T-cell (primary cell): ENCODE measurements around the gene EEIG1. TPM values are rescaled to one million over a fixed set of nuclear protein-coding genes. Genes with fewer than 3 reads are reported as not detected.

Experiments
- ATAC-seq, 4 experiments: fragments of 200-7000 bp in 3 of 4; fragments of 150-1000 bp in 1 of 4; cut with Tn5 transposase; replicated peaks in 1 of 4; 1 replicate in 3 of 4; 2 replicates in 1 of 4; pipeline ENCODE4 v1.10.0; 2021; ENCODE audit warnings: moderate library complexity in 3 of 4, mild to moderate bottlenecking in 2 of 4, moderate number of reproducible peaks in 1 of 4
- CTCF ChIA-PET, 2 donors: fragments of 300-600 bp; sonication (Branson Sonifier 250); formaldehyde crosslinking; loops; one replicate each; lab custom pipeline; 2022; ENCODE audit warnings: antibody characterized with exemption in 2 of 2; lab: Charles Lee
- POLR2A ChIA-PET, 2 donors: fragments of 300-600 bp; sonication (Branson Sonifier 250); formaldehyde crosslinking; loops; one replicate each; lab custom pipeline; 2022; ENCODE audit warnings: antibody characterized with exemption in 2 of 2; lab: Charles Lee
- DNase-seq, 35 experiments: peaks; one replicate each; pipeline versions ENCODE4 v3.0.0 to v3.0.0-alpha.2; 2013 to 2023
- H3K27ac ChIP-seq: one replicate; pipeline ENCODE4 v1.5.1; 2013; ENCODE audit warnings: low read length
- H3K27me3 ChIP-seq, 2 experiments: replicated peaks in 1 of 2; 1 replicate in 1 of 2; 2 replicates in 1 of 2; pipeline versions ENCODE4 v1.6.1 to v1.7.0; 2013; ENCODE audit warnings: low read length in 1 of 2, mixed read lengths in 1 of 2; ENCODE audit not compliant: control insufficient read depth in 2 of 2, insufficient read depth in 2 of 2; ENCODE audit errors: extremely low read depth in 1 of 2
- H3K36me3 ChIP-seq, 2 donors: 1 replicate in 1 of 2; 2 replicates in 1 of 2; pipeline versions ENCODE4 v1.6.1 to v1.7.0; 2013; ENCODE audit warnings: low read length in 1 of 2; ENCODE audit not compliant: control insufficient read depth in 2 of 2, insufficient read depth in 1 of 2; ENCODE audit errors: extremely low read depth in 1 of 2
- H3K4me1 ChIP-seq, 2 experiments: 1 replicate in 1 of 2; 2 replicates in 1 of 2; pipeline versions ENCODE4 v1.6.1 to v1.7.0; 2013; ENCODE audit warnings: low read length in 2 of 2, mixed read lengths in 1 of 2; ENCODE audit not compliant: insufficient read depth in 2 of 2, control insufficient read depth in 1 of 2; ENCODE audit errors: extremely low read depth in 1 of 2
- H3K4me3 ChIP-seq, 2 donors: 1 replicate in 1 of 2; 2 replicates in 1 of 2; pipeline versions ENCODE4 v1.5.1 to v1.7.0; 2013; ENCODE audit warnings: mild to moderate bottlenecking in 2 of 2, low read length in 1 of 2, moderate library complexity in 1 of 2; ENCODE audit not compliant: control insufficient read depth in 1 of 2; ENCODE audit errors: extremely low read depth in 1 of 2
- H3K9me3 ChIP-seq: 2 replicates; pipeline ENCODE4 v1.7.0; 2013
- H3K27ac Mint-ChIP-seq, 2 donors: one replicate each; pipeline ENCODE4 v1.8.0; 2020 to 2021; ENCODE audit warnings: mild to moderate bottlenecking in 2 of 2, mixed read lengths in 2 of 2
- H3K27me3 Mint-ChIP-seq, 2 donors: one replicate each; pipeline ENCODE4 v1.8.0; 2021 to 2022; ENCODE audit warnings: mixed read lengths in 2 of 2
- H3K36me3 Mint-ChIP-seq: one replicate; pipeline ENCODE4 v1.8.0; 2021; ENCODE audit warnings: mixed read lengths
- H3K4me1 Mint-ChIP-seq, 3 donors: one replicate each; pipeline ENCODE4 v1.8.0; 2020 to 2022; ENCODE audit warnings: mixed read lengths in 3 of 3, mild to moderate bottlenecking in 1 of 3
- H3K4me3 Mint-ChIP-seq, 3 donors: one replicate each; pipeline ENCODE4 v1.8.0; 2020 to 2022; ENCODE audit warnings: mild to moderate bottlenecking in 3 of 3, mixed read lengths in 3 of 3, moderate library complexity in 3 of 3
- H3K9me3 Mint-ChIP-seq, 3 donors: one replicate each; pipeline ENCODE4 v1.8.0; 2020 to 2022; ENCODE audit warnings: mixed read lengths in 3 of 3
- WGBS: methylation state at CpG from one replicate; pipeline ENCODE4 v1.1.5; 2013; ENCODE audit warnings: missing lambda C conversion rate; ENCODE audit not compliant: insufficient coverage; 5-methylcytosine and 5-hydroxymethylcytosine counted together
- total RNA-seq, 35 experiments: library from RNA in 6 of 35; stranded (reverse) in 6 of 35; fragments of 120-200 nt in 1 of 35; gene quantifications; one replicate each; pipeline versions ENCODE4 v1.2.1 to v1.2.4 and lab custom pipeline; 2013 to 2026

Gene EEIG1
- total RNA-seq, 5 donors from 2014 or later (not counting 1 experiment from before 2014, with no cell fraction given): 351 to 746 (median 698) TPM

DNA sequence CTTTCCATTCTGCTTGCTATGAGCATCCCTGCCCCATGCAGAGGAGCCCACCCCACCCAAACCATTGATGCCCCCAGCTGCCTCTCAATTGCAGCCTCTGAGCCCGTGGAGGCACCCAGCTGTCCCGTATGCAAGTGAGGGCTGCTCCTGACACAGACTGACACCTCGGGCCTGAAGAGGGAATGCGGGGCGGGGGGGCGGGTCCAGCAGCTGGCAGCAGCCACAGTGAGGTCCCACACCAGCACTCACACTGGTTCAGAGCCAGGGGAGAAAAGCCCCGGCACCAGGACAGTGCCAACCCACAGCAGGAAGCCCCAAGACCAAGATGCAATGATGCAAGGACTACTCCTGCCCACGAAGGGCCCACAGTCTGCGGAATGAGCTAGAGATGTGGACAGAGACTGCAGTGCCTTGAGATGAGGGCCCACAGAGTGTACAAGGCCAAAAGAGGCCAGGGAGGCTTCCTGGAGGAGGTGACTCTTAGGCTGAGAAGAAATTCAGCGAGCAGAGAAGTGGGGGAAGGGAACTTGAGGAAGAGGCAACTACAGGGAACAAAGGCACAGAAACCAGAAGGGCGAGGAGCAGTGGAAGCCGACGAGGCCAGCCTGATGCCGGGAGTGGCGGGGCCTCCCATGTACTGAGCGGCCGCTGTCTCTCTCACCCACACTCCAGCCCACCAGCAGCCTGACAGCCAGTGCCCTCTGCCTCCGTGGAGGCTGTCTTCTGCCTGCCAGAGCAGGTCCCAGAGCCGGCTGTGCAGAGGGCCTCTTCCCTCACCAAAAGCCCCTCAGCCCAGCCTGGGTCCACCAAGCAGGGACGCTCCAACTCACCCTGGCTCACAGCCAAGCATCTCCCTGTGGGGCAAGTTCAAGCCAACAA, 9.2 kb downstream of the EEIG1 start:
- peaks cover 45% of the 10 kb centered on the region for H3K36me3 Mint-ChIP-seq
- 14% methylated on average over 13 of the region's 20 CpGs for WGBS

DNA sequence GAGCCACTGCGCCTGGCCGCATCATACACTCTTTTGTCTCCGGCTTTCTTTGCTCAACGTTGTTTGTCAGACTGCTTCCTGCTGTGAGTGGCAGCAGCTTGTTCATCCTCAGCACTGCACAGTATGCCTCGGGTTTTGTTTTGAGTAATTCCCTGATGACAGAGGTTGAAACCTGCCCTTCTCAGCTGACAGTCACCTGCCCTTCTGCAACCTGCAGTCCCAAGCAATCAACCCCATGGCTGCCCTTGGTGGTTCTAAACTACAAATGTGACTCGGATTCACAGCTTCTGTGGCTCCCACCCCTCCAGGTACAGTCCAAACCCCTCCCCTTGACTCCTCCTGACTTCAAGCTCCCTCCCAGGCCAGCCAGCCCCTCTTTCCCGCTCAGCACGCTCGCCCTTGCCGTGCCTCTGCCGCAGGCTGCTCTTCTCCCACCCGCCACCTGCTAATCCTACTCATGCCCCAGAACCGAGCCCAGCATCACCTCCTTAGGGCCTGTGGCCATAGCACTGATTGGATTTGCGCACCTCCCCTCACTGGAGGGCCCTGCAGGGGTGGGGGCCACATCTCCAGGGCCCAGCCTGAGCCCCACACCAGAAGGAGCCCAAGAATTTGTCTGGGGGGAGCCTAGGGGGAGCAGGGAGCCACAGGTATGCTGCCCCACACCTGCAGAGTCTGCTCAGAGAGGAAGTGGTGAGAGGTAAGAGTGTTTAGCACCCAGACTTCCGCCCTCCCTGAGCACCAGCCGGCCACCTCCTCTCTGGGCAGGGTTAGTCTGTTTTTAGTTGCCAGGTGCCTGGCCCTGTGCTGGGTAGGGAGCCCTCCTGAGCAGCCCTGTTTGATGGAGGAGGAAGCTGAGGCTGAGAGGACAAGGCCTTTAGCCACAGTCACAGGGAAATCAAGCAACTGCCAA, 10.1 kb downstream of the EEIG1 start:
- peaks cover 49 to 100% of the 10 kb centered on the region in 2 experiments for H3K4me1 ChIP-seq
- H3K4me3 ChIP-seq: peak overlapping the region; percentile 61 to 90
- under 1% methylated on average over 15 of the region's 16 CpGs for WGBS
- H3K4me3 Mint-ChIP-seq: peak overlapping the region; percentile 91 to 97 (median 96)
- CTCF ChIA-PET: interaction anchor here in 1 of 2 donors (1.0 to 1.3 kb wide), 3 partner anchors 15 to 64 kb away, joined by 4 read pairs; no protein-coding TSS in a partner anchor
- peaks cover 19 to 20% of the 10 kb centered on the region in 2 donors for H3K36me3 ChIP-seq
- no peaks in the 10 kb centered on the region for H3K27me3 Mint-ChIP-seq
- POLR2A ChIA-PET: interaction anchor here in 1 of 2 donors (0.6 to 0.7 kb wide), 2 partner anchors 204 to 267 kb away, joined by 3 read pairs; no protein-coding TSS in a partner anchor
- H3K27ac Mint-ChIP-seq: peak overlapping the region; percentile 88 to 99
- ATAC-seq (peak; percentile 62 to 76 (median 74)), DNase-seq (peak; percentile 43 to 82 (median 65))
- H3K27ac ChIP-seq: peak overlapping the region; percentile 79
- peaks cover 37% of the 10 kb centered on the region for H3K36me3 Mint-ChIP-seq
- no peaks in the 10 kb centered on the region for H3K9me3 ChIP-seq
- H3K4me1 Mint-ChIP-seq: peaks cover 89 to 98% (median 94%) of the 10 kb centered on the region in 3 donors
- no peaks in the 10 kb centered on the region for H3K9me3 Mint-ChIP-seq
- H3K27me3 ChIP-seq: no peaks in the 10 kb centered on the region

More for the DNA sequence above, 9.2 kb downstream of the EEIG1 start:
- Mint-ChIP-seq H3K27ac (peak overlapping the region; percentile 88 to 99), H3K9me3 (no peaks in the 10 kb centered on the region), H3K4me3 (peak overlapping the region; percentile 91 to 97 (median 96)), H3K4me1 (peaks cover 90 to 98% (median 97%) of the 10 kb centered on the region in 3 donors), H3K27me3 (no peaks in the 10 kb centered on the region)
- CTCF ChIA-PET: interaction anchor here in 1 of 2 donors (0.6 to 1.3 kb wide), 3 partner anchors 11 to 186 kb away, joined by 3 to 4 read pairs (median 3); no protein-coding TSS in a partner anchor
- Histone ChIP-seq H3K27ac (peak overlapping the region; percentile 79), H3K4me1 (peaks cover 45 to 100% of the 10 kb centered on the region in 2 experiments), H3K9me3 (no peaks in the 10 kb centered on the region), H3K36me3 (peaks cover 19 to 28% of the 10 kb centered on the region in 2 donors), H3K27me3 (no peaks in the 10 kb centered on the region), H3K4me3 (peak overlapping the region; percentile 90 to 98)
- ATAC-seq (peak; percentile 3 to 11 (median 5)), DNase-seq (peak in 8 of 35 experiments; percentile 28 to 64 (median 42))
- POLR2A ChIA-PET: interaction anchor here in 1 of 2 donors (0.5 to 0.6 kb wide), 2 partner anchors 580 to 791 kb away, joined by 4 read pairs; no protein-coding TSS in a partner anchor

DNA sequence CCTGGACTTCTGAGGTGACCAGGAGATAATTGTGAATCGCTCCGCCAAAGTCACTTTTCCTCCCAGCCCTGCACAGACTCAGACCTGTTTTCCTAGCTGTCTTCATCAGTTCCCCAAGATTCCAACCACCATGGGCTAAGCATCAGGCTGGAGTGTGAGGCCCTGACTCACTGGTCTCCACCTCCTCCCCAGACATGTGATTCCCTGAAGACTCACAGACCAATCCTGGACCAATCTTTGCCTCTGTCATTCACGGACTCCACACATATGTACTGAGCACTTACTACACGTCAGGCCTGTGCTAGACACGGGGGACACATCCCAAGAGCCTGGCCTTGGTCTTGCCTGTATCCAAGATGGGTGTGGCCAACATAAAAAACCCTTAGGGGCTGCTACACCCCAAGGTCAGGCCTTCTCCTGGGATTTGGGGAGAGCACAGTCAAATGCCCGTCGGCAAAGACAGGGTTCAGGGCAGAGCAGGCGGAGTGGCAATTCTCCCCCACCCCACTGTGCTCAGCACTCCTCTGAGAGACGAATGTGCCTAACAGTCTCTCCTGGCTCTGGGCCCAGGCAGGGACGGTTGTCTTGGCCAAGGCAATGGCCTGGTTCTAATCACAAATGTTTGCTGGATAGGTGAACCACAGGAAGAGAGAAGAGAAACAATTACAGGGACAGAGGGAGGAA, 11.9 kb downstream of the EEIG1 start:
- peaks cover 38% of the 10 kb centered on the region for H3K36me3 Mint-ChIP-seq
- CTCF ChIA-PET: no interaction called here
- no peak for DNase-seq

DNA sequence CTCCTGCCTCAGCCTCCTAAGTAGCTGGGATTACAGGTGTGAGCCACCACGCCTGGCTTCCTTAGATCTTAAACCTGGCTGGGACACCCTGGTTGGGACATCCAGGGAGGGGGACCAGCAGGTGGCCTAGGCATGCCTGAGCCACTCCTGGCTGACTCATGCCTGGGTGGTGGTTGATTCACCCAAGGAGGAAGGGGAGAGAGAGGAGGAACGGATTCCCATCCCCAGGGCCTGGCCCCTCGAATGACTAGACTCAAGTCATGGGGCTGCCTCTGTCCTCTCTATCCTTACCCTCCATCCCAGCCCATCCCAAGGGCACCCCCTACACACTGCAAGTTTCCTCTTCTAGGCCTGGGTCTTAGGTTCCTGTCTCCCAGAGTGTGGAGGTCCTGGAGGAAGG, 12.7 kb downstream of the EEIG1 start:
- peak in 1 of 35 experiments; percentile 56 for DNase-seq
- Histone ChIP-seq H3K36me3 (peaks cover 10 to 12% of the 10 kb centered on the region in 2 donors), H3K27me3 (no peaks in the 10 kb centered on the region), H3K4me3 (peak overlapping the region in 1 of 2 donors; percentile 0), H3K9me3 (no peaks in the 10 kb centered on the region), H3K27ac (peak overlapping the region; percentile 79), H3K4me1 (peaks cover 64 to 99% of the 10 kb centered on the region in 2 experiments)
- Mint-ChIP-seq H3K9me3 (no peaks in the 10 kb centered on the region), H3K4me3 (peak overlapping the region; percentile 91 to 97 (median 96)), H3K36me3 (peaks cover 45% of the 10 kb centered on the region), H3K27ac (peak overlapping the region; percentile 88 to 99), H3K4me1 (peaks cover 96 to 97% (median 97%) of the 10 kb centered on the region in 3 donors), H3K27me3 (no peaks in the 10 kb centered on the region)
- ChIA-PET CTCF (interaction anchor here in 1 of 2 donors (0.5 kb wide), 1 partner anchor 145 kb away, joined by 3 read pairs; no protein-coding TSS in a partner anchor), POLR2A (interaction anchor here in 1 of 2 donors (0.6 kb wide), 3 partner anchors 12 to 199 kb away, joined by 8 to 11 read pairs (median 9); partner anchors contain the start of gene ST6GALNAC4)
- no CpG with 5 or more reads among the region's 3 CpGs for WGBS
- no peak for ATAC-seq

More for the DNA sequence above, 11.9 kb downstream of the EEIG1 start:
- no peak for ATAC-seq
- Mint-ChIP-seq H3K27ac (peak overlapping the region; percentile 88 to 99), H3K4me1 (peaks cover 94 to 97% (median 95%) of the 10 kb centered on the region in 3 donors), H3K27me3 (no peaks in the 10 kb centered on the region), H3K9me3 (no peaks in the 10 kb centered on the region), H3K4me3 (peak overlapping the region; percentile 91 to 97 (median 96))
- Histone ChIP-seq H3K27ac (peak overlapping the region; percentile 79), H3K27me3 (no peaks in the 10 kb centered on the region), H3K4me1 (peaks cover 57 to 99% of the 10 kb centered on the region in 2 experiments), H3K9me3 (no peaks in the 10 kb centered on the region), H3K36me3 (peaks cover 9 to 15% of the 10 kb centered on the region in 2 donors), H3K4me3 (peak overlapping the region; percentile 61 to 90)
- POLR2A ChIA-PET: no interaction called here
- WGBS: 64% methylated on average over 7 of the region's 10 CpGs

DNA sequence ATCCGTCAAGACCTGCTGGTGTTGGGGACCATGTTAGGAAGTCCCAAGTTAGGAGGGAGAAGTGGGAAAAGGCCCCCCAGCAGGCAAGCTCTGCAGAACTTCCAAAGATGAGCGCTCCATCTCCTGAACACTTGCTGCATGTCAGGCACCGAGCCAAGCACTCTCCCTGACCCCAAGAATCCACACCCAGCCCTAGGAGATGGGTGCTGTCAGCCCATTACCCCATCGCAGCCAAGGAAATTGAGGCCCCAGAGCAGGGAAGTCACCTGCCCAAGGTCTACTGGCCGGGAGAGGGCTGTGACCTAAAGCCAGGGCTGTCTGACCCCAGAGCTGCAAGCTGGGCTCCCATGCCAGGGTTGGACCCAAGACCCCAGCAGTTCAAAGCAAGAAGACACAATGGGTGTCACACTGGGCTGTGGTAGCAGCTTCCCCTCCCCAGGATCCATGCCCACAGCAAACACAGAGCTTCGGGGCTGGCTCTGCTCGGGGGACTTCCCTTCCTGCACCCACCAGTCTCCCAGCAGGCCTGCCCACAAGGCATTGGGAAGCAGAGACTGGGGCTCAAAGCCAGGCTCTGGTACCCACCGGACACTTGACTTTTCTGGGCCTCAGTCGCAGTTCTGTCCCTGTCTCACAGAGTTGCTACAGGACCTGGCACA, 13.5 kb downstream of the EEIG1 start:
- H3K4me3 ChIP-seq: peak overlapping the region; percentile 0 to 11
- Mint-ChIP-seq H3K27me3 (no peaks in the 10 kb centered on the region), H3K4me1 (peaks cover 96 to 98% (median 97%) of the 10 kb centered on the region in 3 donors), H3K27ac (peak overlapping the region; percentile 88 to 99), H3K4me3 (peak overlapping the region; percentile 91 to 97 (median 96)), H3K9me3 (no peaks in the 10 kb centered on the region), H3K36me3 (peaks cover 45% of the 10 kb centered on the region)
- ATAC-seq: no peak
- DNase-seq: peak in 2 of 35 experiments; percentile 29 to 39
- ChIA-PET POLR2A (interaction anchor here in 1 of 2 donors (0.6 kb wide), 1 partner anchor 50 kb away, joined by 9 read pairs; the partner anchor contains the start of gene ST6GALNAC4), CTCF (interaction anchor here (0.5 to 0.6 kb wide), 2 partner anchors 64 to 146 kb away, joined by 3 read pairs; no protein-coding TSS in a partner anchor)
- H3K27me3 ChIP-seq: no peaks in the 10 kb centered on the region
- H3K27ac ChIP-seq: peak overlapping the region; percentile 79
- 49% methylated on average over 7 of the region's 9 CpGs for WGBS
- peaks cover 11 to 16% of the 10 kb centered on the region in 2 donors for H3K36me3 ChIP-seq
- H3K9me3 ChIP-seq: no peaks in the 10 kb centered on the region
- H3K4me1 ChIP-seq: peaks cover 67 to 99% of the 10 kb centered on the region in 2 experiments
